Suppressor macrophage treated with lipopolysaccharide for 4 hours (primary cell): Measurements from ENCODE around the gene TIGIT.

Experiments
- DNase-seq: peaks from one replicate; pipeline ENCODE4 v3.0.0-alpha.2; 2020

TIGIT gene

DNA sequence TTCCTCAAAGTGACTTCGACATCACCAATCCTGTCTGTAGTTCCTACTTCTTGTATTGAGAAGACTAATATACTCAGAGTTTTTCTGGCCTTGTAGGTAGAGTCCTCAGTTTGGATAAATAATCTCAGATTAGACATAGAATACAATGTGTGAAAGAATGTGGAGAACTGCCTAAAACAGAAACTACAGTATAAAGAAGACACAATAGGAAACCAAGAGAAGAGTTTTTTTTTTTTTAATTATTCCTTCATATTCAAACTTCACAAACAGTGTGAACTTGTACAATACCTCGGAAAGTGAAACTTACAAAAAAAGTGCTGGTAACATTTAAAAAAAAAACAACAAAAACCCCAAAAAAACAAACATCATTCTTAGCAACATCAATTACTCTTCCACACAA, 20.5 kb downstream of the TIGIT start:
- no peak for DNase-seq

DNA sequence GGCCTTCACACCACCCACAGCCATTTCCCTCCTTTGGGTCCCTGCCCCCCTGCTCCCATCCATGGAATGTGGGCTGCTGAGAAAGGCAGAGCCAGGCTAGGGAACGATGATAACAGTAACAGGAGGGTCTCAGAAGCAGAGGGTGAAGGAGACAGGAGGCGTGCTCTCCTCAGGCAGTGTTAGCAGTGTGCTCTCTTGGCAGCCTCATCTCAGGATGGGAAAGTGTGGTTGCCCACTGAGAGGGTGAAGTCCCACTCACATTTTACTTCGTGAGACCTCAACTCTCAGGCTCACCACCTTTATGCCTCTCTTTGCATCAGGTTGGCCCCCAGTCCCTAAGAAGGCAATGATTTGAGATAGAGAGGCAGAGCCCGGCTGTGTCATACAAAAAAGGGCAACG, 24.5 kb downstream of the TIGIT start:
- DNase-seq: no peak

DNA sequence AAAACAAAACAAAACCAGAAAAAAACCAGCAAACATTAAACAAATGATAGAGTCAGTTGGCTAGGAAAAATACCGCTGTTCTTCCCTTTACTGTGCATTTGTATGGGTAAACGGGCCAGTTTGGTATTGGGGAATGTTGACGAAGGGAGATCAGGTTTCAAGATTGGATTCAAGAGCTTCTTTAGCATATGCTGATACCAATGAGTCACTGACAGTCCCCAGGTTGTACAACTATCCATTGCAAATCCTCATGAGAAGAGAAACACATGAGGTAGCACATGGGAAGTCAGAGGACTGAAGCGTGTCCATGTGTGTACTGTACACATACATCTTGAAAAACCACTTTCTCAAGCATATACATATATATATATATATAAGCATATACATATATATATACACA, 25.6 kb downstream of the TIGIT start:
- DNase-seq: no peak

DNA sequence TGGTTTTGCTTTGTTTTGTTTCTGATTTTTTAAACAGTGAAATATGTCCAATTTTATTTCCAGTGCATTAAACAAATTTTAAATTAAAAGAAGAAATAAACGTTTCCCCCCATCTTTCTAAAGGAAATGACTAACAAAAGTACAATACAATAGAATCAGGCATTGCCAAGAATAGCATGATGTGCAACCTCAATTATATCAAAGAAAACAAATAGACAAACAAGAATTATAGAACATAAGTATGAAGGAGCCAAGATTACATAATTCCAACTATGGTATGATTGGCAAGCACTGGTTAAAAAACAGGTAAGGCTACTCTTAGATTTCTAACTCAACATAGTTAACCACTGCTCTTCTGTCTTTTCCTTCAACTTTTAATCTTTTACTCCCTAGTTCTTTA, 26.4 kb downstream of the TIGIT start:
- DNase-seq: no peak

DNA sequence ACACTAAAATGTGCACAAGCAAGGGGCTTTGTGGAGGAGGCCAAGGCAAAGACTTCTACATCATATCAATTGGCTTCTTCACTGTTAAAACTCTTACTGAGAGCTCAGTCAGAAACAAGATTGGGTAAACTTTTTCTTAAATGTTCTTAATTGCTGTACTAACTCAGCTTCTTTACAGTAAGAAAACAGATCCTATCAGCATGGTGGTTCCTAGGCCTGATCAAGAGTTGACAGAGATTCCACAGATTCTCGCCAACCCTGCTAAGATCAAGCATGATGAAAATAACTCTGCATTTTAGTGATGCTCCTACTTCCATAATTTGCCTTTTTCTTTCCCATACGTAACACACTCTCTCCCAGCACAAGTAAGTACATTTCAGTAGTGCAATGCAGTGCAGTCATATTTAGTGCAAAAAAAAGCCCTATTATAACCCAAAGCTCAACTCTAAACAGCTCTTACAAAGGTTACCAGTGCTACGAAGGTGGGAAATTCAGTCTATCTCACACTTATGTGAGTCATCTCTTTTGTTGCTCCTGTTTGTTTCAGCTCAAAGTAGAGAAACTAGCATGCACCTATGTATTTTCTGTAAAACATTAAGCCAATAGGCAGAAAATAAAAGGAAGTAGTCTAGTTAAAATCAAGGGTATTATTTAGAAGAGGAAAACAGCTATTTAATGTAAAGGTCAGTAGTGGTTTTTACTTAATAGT, 29.9 kb downstream of the TIGIT start:
- DNase-seq: no peak

DNA sequence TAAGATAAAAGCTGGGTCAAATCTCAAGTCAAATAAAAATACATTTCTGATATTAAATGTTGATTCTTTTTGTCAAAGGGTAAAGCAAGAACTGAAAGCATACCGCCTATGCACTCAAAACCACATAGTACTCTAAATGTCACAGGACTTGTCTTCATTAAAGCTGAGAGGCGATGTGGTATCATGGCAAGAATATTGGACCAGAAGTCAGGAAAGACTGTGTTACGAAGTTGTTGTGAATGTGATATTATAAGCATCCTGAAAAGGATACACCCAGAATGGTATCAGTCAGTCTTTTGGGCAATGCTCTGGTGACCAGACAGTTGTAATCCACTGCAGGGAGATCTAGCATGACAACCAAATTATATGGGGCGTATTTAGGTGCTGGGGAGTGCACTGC, 33.8 kb downstream of the TIGIT start:
- DNase-seq: no peak

DNA sequence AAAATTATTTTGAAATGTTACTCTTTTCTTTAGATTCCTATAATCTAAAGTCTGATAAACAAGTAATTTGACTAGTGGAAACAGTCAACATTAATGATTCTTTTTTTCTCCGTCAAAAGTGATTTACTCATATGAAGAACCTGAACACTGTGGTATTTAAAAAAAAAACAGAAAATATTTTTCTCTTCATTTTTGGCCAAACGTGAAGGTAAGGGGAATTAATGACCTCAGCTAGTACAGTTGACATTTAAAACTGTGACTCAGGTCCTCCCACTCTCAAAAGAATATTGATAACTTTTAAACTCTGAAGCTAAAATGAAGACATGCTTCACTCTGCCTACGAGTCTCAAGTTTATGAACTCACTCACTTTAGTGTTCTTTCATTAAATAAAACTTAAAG, 34.5 kb downstream of the TIGIT start:
- no peak for DNase-seq

DNA sequence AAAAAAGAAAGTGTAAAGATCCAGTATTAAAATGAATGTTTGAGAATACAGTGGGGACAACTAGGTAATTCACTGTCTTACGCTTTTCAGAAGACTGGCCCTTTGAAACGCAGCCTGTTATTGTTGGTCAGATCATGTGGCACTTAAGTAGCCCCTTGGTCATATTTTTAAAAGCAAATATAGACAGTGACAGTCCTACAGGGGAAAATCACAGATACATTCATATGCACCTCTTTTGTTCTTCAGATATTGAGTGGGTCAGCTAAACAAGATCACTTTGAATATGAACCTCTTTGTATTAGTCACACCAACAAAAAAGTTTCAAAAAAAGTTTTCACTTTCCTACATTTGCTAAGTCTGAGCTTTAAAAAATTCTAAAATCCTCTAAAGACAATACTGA, 36.0 kb downstream of the TIGIT start:
- DNase-seq: no peak

DNA sequence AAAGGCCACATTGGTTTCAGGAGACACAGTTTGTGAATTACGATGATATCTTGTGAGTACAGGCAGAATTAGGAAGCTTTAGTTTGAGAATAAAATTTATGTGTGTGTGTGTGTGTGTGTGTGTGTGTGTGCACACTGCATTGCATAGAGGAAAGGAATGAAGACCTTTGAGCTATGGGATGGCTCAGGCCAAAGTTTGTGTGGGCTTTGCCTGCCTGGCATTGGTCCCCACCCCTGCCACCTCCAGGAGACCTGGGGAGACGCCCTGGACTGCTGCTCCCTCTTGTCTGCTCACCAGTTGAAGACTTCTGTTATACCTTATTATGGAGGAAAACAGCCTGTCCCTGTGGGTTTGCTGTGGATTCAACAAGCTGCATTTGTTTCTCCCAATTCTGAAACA, 37.2 kb downstream of the TIGIT start:
- DNase-seq: no peak

DNA sequence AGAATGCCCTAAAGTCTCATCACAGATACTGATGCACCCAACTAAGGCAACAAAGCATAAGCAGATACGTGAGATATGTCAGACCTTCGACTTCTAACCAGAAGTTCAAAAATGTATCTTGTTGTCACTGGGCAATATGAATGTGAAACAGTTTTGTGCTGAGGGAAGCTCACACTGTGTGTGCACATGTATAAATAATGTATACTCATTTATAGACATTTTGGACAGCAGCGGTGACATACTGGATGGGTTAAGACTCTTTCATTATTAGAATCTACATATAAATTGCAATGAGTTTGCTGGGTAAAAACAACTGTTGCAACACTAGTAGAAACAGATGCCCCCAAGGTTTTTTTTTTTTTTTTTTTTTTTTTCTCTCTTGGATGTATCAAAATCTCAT, 37.9 kb downstream of the TIGIT start:
- DNase-seq: no peak

DNA sequence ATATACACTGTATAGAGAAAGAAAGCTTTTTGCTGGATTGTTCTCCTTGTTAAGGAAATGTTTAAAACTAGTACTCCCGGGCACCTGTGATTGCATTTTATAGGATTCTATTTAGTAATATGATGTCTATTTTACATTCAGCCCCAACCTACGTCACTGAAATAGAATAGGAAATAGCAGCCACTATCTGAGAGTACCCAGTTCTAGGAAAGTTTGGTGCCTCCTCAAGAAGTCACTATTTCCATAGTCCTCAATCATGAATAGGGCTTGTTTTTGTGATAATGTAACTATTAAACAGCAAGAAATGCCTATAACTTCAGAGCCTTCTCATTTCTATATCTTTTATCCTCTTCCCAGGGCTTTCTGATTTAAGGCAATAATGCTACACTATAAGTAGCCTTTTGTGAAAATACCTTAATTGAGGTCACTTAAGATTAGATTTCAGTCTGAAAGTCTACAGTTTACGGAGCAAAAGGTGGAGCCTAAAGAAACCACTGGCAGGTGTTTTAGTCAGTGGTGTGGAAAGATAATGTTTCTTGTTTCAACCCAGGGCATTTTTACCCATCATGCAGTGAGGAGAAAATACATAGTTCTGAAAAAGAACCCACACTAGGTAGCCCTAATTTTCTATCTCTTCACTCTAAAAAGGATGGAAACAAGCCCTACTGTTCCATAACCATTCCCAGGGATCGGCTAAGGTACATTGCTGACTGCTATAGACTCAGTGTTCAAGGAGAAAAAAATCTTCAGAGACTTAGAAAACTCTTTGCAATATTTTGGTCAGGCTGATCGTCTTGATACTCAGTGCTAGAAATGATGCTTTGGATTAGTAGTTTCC, 38.7 kb downstream of the TIGIT start:
- DNase-seq: no peak

DNA sequence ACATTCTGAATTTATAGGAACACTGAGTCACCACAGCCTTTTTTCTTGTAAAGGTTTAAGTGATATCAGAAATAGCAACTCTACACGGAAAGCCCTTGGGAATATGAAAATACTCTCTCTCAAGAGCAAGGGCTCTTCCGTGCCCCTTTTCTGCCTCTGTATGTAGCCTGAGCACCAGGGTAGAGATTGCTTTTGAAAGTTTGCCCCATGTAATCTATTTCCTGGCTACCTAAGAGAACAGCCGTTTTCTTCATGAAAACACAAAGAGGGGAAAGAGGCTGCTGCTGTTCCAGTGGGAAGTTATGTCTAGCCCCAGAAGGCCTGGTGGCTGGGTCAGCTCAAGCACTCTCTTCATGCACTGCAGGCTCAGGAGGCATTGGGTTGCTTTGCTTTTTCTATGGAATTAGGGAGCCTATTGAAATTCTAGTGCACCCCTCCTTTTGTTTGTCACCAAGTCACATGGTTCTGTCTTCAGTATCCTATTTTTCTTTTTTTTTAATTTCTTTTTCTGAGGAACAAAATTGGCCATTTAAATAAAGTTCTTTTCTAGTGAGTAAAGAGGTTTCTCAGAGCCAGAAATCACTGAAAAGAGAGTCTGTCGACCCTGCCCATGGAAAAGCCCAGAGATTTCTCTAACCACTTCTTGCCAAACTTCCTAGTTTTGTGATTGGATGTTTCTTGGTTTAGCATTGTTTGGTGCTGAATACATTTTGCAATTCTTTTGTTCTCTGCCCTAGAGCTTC, 39.5 kb downstream of the TIGIT start:
- DNase-seq: no peak

DNA sequence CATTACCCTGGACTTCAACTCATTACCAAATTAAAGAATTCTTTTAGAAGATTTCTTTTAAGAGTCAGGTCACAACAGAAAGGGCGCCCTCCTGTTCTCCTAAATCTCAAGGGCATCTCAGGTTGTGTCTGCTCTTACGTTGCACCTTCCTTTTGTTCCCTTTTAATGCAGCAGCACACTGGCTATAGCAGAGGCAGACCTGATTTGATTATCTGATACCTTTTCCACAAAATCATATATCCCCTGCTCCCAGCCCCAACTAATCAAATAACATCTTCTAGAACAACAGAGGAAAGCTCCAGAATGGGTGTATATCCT, 40.1 kb downstream of the TIGIT start:
- DNase-seq: no peak

DNA sequence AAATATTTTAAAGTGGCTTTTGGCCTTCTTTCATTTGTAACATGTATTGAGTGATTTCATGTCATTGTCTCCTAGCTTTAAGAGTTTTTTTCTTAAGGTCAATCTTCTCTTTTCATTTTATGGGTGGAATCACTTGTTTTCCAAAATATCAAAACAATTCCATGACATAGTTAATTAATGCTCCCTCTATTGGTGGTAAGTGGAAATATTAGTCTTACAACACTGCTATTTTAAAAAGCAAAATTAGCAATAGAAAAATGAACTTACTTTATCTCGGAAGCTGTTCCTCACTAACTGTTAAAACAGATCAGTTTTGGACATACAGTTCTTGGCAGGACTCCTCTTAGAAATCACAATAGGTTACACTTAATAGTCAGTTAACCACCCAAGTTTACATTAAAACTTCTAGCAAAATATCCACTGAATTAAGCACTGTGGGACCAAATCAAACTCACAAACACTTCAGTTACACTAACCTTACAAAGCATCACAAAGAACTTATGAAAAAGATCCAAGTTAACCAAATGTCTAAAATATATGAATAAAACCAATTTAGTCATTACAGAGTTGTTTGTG, 42.4 kb downstream of the TIGIT start:
- no peak for DNase-seq

DNA sequence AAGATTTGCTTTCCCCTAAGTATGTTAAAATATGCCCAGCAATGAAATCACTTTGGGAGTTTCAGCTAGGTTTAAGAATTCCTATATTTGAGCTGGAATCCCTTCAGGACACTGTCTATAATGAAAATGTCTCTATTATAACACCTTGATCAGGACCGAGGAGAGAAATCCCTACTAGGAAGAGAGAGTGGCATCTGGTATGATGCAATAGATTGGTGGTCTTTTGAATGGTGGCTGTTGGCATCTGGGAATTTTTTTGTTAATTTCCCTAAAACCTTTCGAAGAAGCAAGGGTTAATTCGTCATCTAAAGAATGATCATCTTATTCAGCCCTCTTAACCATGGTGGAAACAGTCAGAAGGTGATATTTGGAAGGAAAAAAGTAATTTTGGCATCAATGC, 43.0 kb downstream of the TIGIT start:
- no peak for DNase-seq

DNA sequence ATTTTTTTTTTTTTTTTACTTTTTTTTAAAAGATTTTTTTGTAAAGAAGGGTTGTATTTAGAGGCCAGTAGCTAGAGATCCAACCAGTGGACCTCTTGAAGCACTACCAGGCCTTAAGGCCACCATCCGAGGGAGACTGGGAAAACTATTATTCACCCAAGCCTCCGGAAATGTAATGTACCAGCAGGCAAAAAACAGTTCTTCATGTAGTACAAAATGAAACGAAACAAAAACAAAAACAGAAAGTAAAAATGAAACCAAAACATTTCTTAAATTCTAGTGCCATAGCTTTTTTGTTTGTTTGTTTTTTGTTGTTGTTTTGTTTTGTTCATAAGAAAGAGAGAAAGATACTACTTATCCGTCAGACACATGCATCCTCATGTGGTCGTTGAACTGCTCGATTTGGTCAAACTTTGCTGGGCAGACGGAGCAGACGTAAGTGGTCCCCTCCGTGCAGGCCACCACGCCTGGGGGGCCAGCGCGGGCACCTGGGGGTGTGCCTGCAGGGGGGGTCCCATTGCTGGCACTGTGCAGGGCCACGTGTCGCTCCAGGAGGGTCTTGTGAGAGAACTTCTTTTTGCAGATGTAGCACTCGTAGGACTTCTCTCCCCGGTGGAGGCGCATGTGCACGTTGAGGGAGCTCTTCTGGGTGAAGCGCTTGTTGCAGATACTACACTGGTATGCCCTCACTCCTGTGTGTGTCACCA, 45.0 kb downstream of the TIGIT start:
- peak; percentile 12 for DNase-seq

DNA sequence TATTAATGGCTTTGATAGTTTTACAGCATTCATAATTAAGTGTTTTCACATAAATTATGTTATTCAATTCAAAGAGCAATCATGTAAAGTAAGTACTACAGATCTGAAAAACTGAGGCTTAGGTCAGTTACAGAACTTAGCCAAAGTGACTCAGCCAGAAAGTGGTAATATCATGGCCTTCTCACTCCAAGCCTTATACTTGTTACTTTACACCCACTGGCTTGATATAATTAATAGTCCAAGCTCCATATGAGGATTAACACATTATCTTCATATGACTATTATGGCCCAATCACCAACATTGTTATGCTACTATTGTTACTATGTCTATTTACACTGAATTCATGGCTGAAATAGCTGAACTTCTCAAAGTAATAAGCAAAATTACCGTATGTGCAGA, 50.7 kb downstream of the TIGIT start:
- DNase-seq: no peak

DNA sequence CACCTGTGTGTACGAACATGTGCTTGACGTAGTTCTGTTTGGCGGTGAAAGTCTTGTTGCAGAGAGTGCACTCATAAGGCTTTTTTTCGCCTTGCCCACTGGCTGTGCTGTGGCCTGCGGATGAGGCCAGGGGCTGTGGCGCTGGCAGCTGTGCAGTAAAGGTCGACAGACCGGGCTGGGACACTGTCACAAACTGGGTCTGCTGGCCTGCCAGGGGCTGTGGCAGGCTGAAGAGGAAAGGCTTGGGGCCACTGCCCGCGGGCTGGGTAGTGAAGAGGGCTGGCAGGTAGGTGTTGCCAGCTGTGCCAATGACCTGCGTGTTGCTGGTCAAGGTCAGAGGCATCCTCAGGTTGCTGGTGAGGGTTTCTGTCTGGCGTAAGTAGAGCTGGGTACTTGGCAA, 56.4 kb downstream of the TIGIT start:
- no peak for DNase-seq

DNA sequence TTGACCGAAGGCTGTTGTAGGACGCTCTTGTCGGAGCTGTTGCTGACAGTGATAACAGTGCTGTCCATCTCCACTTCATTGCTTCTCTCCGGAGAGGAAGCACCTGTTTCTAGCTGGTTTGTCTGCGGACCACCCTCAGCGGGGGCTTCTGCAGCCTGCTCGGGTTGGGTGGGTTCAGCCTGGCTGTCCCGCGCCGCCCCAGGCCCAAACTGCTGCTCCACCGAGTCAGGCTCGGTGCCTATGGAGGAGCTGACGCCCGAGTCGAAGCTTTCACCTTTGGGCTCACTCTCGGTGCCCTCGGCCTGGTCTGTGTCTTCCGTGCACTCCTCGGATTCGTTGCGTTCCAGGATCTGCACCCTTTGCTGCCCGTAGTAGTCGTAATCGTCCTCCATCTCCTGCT, 56.9 kb downstream of the TIGIT start:
- no peak for DNase-seq

DNA sequence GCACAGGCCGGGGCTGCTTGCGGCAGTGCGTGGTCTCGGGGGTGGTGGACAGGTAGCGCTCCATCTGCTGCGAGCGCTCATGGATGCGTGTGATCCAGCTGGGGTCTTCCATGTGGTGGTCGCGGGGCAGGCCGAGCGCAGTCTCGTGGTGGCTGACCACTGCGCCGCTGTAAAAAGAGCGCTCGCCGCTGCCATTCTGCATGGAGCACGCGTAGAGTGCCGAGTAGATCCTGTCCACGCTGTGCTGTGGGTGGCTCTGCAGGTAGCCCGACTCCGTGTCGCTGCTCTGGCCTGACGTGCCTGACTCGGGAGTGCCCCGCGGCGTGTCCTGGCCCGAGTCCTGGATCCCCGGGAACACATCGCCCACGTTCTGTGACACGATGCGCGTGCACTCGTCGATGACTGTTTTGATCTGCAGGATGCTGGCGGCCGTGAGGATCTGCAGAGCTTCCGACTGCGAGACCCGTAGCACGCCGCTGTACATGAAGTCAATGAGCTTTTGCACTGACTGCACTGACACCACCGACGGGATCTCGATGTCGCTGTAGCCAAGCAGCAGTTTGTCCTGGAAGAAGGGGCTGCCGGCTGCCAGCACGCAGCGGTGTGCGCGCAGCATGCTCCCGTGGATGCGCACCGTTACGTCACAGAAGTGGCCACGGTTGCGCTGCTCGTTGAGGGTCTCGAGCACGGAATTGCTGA, 57.4 kb downstream of the TIGIT start:
- no peak for DNase-seq

DNA sequence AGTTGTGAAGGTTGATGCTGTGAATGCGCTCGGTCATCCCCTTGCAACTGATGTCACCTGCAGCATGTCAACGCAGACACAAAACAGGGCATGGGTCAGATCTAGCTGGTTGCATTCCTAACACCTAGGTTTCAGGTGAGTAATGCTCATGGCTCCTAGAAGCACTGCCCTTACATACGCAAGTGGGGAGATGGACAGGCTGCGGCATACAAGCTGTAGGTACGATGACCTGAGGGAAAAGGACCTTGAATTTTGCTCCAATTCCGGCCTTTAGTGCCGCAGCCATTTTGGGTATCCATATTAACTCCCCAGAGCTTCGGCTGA, 58.0 kb downstream of the TIGIT start:
- DNase-seq: no peak

DNA sequence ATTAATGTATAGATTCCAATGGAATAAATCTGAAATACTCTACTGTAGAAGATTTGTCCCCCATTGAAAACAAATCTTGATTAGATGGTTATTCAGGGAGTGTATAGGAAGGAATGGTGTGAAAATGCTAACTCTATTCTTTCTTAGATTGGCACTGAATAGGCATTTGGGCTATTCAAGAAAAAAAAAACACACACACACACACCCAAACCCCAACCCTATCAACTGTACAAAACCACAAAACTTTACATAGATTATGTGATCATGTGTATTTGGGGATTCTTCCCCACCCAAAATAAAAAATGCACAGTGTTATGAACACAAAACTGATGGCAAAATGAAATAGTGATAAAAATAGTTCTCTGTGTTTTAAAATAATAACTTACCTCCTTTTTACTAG, 61.8 kb downstream of the TIGIT start:
- DNase-seq: no peak

DNA sequence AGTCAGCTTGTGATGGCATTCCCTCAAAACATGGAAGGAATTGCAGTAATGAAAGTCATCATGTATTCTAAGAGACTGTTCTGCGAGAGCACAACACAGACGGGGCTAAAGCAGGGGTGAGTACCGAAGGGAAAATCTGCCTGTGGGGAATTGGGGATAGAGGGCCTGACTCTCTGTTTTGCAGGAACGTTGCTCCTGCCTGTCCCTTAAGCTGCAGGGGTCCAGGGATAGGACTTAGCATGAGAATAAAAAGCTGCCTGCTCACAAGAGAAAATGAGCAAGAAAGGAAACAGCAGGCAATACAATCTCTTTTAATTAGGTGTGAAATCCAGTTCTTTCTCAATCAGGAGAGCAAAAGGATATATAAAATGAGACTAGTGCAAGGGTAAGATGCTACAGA, 62.2 kb downstream of the TIGIT start:
- no peak for DNase-seq
